Stimulated activated CD8-positive, alpha-beta memory T cell treated with anti-CD3 and anti-CD28 coated beads, Interleukin-7, amount 100 ng/mL, for 48 hours (primary cell): ENCODE measurements around the gene WAPL.
"Not testable (repeated sequence)": the region's sequence is repeated elsewhere in the genome, so short reads cannot be mapped to it uniquely, and the experiment has no call there.

Experiments used
- DNase-seq, 2 donors: peaks; one replicate each; pipeline ENCODE4 v3.0.0-alpha.2; 2020; ENCODE audit warnings: low read depth in 1 of 2; ENCODE audit errors: extremely low read depth in 1 of 2

WAPL gene

GRCh38 chr10:86391236-86391840 is 130.3 kb downstream of the WAPL start:
- DNase-seq = no peak

GRCh38 chr10:86390337-86391120 is 131.1 kb downstream of the WAPL start:
- DNase-seq = no peak

- no peak for DNase-seq
These were observed 132.0 kb downstream of the WAPL start for GRCh38 chr10:86389441-86390193.

GRCh38 chr10:86389109-86389440 is 132.5 kb downstream of the WAPL start:
- not testable (repeated sequence) for DNase-seq

- no peak for DNase-seq
These were observed 133.4 kb downstream of the WAPL start for GRCh38 chr10:86388119-86388704.

GRCh38 chr10:86387178-86387794 is 134.3 kb downstream of the WAPL start:
- DNase-seq = no peak

- DNase-seq = no peak
These were observed 135.8 kb downstream of the WAPL start for GRCh38 chr10:86385806-86386205.
